ENCODE measurements around the gene RBL1.

The RBL1 gene

GRCh38 chr20:36950414-36951197, 145.2 kb downstream of the RBL1 start:
- no peak for DNase-seq

Data from GF-D8 (cell line).